ENCODE measurements around the gene PAH.

The PAH gene

DNA sequence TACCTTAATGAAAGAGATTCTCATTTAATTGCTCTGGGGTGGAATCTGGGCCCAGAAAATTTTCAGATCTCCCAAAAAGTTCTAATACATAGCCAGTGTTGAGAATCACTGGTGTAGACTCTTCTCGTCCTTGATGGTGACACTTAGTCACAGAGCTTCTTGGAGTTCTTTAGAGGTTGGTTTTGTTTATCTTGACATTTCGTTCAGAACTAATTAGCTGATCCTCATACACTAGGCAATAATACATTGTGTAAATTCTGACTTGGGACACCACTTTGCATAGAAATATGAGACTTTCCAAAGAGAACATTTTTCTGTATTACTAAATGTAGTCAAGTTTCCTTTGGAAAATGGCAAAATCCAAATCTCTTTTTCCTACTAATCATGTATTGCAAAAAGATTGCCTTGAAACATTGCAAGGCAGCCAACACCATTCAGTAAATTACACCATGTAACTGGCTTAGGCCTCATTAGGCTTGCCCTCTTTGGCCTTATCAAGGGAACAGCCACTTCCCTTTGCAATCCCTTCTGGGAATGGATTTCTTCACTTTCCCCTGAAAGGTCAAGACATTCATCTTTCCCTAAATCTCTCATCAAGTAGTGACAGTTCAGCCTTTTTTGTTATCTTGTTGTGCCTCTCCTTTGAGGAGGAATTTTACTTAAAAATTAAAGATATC is 102.2 kb downstream of the PAH start:
- no peak for DNase-seq

GRCh38 chr12:102812344-102812743 is 104.7 kb downstream of the PAH start:
- DNase-seq: no peak

GRCh38 chr12:102811110-102811737 is 105.8 kb downstream of the PAH start:
- DNase-seq: no peak

- no peak for DNase-seq
Observed at GRCh38 chr12:102808412-102808811, 108.6 kb downstream of the PAH start.

GRCh38 chr12:102806592-102806991 is 110.5 kb downstream of the PAH start:
- no peak for DNase-seq

DNA sequence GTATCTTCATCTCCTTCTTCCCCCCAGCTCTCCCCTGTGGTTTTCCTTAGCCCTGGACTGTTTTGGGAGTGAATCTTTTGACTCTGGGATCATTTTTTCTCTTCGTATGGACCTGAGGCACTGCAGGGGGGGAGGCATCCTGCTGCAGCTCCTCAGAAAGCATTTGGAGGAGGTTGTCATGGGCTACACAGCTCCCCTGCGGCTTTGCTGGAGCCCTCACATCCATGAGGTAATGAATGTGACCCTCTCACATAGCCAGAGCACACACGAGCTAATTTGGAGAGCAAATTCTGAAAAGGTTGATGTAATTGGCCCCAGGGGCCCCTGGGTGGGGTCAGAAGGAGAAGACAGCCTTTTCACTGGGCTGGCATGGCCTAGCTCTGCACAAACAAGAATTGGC is 110.9 kb downstream of the PAH start:
- DNase-seq: no peak

DNA sequence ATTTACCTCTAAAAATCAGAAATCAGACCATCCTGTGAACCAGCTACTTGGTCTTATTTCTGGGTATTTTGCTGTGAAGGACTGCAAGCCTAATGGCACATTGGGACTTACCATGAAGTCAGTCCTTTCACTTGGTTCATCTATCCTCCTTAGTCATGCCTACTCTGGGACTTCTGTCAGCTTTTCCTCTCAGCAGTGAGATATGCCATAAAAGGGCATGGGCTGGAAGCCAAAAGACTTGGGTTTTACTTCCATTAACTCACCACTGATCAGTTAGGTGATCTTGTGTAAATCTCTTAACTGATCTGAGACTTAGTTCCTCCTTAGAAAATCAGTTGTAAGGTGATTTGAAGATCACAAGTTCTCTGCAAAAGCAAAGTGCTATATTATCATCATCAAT is 116.5 kb downstream of the PAH start:
- no peak for DNase-seq

- no peak for DNase-seq
Observed at GRCh38 chr12:102799229-102799628, 117.8 kb downstream of the PAH start.

GRCh38 chr12:102797528-102797927 is 119.5 kb downstream of the PAH start:
- DNase-seq: no peak

DNA sequence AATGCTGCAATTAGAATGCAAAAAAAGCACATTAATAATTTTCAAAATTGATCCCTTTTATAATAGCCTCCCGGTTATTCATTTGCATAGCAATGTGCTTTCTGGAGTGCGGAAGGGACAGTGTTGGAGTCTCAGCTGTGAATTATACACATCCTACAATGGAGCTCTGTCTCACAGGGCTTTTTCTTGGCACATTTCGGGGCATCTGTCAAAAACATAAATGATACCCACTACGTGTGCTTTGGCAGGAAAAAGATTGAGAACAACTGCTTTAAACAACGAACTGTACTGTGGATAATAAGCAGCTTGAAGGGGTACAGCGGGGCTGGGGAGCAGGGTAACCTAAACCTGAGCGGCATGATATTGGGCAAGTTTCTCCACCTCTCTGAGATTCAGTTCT is 123.1 kb downstream of the PAH start:
- no peak for DNase-seq
